Stimulated activated CD8-positive, alpha-beta memory T cell treated with anti-CD3 and anti-CD28 coated beads, Interleukin-12 subunit alpha, Interleukin-12 subunit beta, amount 100 ng/mL, for 4 hours (primary cell): ENCODE data around the gene MEFV.

Experiments
- DNase-seq: peaks from one replicate; pipeline ENCODE4 v3.0.0-alpha.2; 2020; ENCODE audit warnings: low read depth

The MEFV gene

GRCh38 chr16:3268294-3268693, 11.9 kb upstream of the MEFV start:
- no peak for DNase-seq

GRCh38 chr16:3266873-3267537, 10.6 kb upstream of the MEFV start:
- DNase-seq: no peak

- peak; percentile 92 for DNase-seq
These were observed 8.0 kb upstream of the MEFV start for GRCh38 chr16:3264137-3265036.

- DNase-seq: no peak
These were observed 6.1 kb upstream of the MEFV start for GRCh38 chr16:3262517-3262916.

GRCh38 chr16:3259836-3260235, 3.4 kb upstream of the MEFV start:
- DNase-seq: no peak

- no peak for DNase-seq
These were observed 533 bp upstream of the MEFV start for GRCh38 chr16:3256866-3257465.

- DNase-seq: no peak
These were observed 2.1 kb downstream of the MEFV start for GRCh38 chr16:3254309-3254708.

GRCh38 chr16:3252967-3253366, 3.5 kb downstream of the MEFV start:
- DNase-seq: no peak

GRCh38 chr16:3249451-3249850, 7.0 kb downstream of the MEFV start:
- no peak for DNase-seq

- no peak for DNase-seq
These were observed 7.4 kb downstream of the MEFV start for GRCh38 chr16:3249020-3249419.

GRCh38 chr16:3248596-3248995, 7.8 kb downstream of the MEFV start:
- no peak for DNase-seq

GRCh38 chr16:3246876-3247275, 9.6 kb downstream of the MEFV start:
- no peak for DNase-seq

- no peak for DNase-seq
These were observed 10.4 kb downstream of the MEFV start for GRCh38 chr16:3246002-3246401.

GRCh38 chr16:3243882-3244281, 12.6 kb downstream of the MEFV start:
- no peak for DNase-seq

- no peak for DNase-seq
These were observed 13.7 kb downstream of the MEFV start for GRCh38 chr16:3242709-3243108.

- no peak for DNase-seq
These were observed 14.7 kb downstream of the MEFV start for GRCh38 chr16:3241761-3242160.

- no peak for DNase-seq
These were observed 20.4 kb downstream of the MEFV start for GRCh38 chr16:3235856-3236669.

GRCh38 chr16:3234857-3235561, 21.4 kb downstream of the MEFV start, which contains the start of gene ZNF200:
ZNF200 (minus strand) TSS chr16:3235158; CDS start chr16:3233755, 1,403 bp downstream.
- DNase-seq: peak; percentile 86

GRCh38 chr16:3234543-3234856, 21.9 kb downstream of the MEFV start:
- DNase-seq: no peak

GRCh38 chr16:3223913-3224515, 32.4 kb downstream of the MEFV start:
- DNase-seq: no peak

GRCh38 chr16:3220839-3221238, 35.6 kb downstream of the MEFV start:
- DNase-seq: no peak
